Measurements from ENCODE around the gene ZBTB38. TPM values are rescaled to one million over a fixed set of nuclear protein-coding genes. Genes with fewer than 3 reads are reported as not detected.

Gene ZBTB38, protein sequence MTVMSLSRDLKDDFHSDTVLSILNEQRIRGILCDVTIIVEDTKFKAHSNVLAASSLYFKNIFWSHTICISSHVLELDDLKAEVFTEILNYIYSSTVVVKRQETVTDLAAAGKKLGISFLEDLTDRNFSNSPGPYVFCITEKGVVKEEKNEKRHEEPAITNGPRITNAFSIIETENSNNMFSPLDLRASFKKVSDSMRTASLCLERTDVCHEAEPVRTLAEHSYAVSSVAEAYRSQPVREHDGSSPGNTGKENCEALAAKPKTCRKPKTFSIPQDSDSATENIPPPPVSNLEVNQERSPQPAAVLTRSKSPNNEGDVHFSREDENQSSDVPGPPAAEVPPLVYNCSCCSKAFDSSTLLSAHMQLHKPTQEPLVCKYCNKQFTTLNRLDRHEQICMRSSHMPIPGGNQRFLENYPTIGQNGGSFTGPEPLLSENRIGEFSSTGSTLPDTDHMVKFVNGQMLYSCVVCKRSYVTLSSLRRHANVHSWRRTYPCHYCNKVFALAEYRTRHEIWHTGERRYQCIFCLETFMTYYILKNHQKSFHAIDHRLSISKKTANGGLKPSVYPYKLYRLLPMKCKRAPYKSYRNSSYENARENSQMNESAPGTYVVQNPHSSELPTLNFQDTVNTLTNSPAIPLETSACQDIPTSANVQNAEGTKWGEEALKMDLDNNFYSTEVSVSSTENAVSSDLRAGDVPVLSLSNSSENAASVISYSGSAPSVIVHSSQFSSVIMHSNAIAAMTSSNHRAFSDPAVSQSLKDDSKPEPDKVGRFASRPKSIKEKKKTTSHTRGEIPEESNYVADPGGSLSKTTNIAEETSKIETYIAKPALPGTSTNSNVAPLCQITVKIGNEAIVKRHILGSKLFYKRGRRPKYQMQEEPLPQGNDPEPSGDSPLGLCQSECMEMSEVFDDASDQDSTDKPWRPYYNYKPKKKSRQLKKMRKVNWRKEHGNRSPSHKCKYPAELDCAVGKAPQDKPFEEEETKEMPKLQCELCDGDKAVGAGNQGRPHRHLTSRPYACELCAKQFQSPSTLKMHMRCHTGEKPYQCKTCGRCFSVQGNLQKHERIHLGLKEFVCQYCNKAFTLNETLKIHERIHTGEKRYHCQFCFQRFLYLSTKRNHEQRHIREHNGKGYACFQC (N-terminal part only)
- total RNA-seq (2021) = 18.5 and 21.8 TPM in 2 replicates
- Bru-seq, nascent RNA = percentile 65 among the genes with signal in this experiment
- percentile 72 among the genes with signal in this experiment for BruChase-seq, experiment 1, labeled RNA remaining after a 2-hour chase
- BruChase-seq, experiment 2, labeled RNA remaining after a 6-hour chase = percentile 68 among the genes with signal in this experiment
- long read RNA-seq, partial matches to known transcripts = 3 of 15 reads
- long read RNA-seq, other reads (novel, unspliced or antisense) = 9 of 15 reads

DNA sequence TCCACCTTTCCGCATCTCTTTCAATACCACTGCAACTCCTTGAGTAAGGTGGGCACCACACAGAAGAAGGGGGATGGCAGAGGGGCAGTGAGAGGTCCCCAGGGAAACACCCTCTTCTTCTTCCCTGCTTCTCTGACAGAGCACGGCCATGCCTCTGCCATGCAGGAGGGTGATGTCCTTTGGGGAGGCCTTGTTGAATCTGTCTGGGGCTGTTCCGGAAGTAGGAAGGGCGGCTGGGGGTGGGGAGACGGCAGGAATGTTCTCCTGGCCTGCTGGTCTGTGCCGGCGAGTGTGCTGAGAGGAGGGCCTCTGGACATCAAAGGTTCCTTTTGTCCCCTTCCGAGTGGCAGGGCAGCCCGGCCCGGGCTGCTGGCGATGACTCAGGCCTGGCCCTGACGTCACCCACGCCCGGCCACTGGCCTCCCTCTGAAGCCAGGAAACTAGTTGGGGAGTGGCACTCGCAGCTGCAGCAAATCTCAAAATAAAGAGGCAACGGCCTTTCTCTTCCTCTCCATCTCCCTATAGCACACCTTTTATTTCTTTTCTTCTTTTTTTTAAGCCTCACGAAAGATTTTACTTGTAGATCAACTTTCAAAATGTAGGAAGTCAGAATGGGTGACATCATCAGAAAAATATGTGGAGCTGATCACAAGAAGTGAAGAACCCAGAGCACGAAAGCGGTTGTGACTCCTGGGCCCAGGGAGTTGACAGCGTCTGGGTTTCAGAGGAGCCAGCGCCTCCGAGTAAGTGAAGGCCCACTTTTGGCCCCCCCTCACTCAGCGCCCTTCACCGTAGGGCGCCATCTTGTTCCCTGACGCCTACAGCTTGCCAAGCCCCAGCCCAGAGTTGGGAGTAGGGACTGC, at the start of gene ZBTB38:
Gene ZBTB38, plus strand, starts transcription at position 443 of the 863 bp plus-strand sequence. CDS start 73,885 bp downstream, outside the sequence.
- peak within 1 kb of the TSS; percentile 68; the same call in 1 of the 2 replicates for H2AFZ ChIP-seq

DNA sequence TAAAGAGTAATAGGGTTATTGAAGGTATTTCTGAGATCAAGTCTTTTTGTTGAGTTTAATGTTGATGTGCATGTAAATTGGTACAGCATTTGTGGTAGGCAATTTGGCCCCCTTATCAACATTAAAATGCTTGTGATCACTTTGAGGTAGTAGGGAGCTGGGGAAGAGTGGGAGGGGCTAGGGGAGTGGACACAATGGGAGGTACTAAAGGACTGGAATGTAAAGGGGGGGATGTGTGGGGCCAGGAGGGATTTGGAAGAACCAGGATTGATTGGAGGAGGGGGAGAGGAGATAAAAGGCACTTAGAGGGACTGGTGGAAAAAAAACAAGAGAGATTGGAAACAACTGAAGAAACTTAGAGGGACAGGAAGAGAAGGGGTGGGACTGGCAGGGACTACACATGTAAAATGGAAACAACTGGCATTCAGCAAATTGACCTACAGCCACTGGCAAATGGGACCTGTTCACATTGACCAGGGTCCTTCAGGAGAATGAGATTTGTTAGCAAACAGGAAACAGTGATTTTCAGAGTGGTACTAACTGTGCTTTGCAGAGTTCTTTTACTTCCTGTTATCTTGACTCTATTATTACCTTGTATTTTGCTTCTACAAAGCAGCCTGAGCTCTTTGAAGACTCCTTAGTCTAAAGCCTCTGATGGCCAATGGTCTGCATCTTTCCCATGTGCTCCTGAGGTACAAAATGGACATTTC, 47.8 kb upstream of the ZBTB38 start:
- H4K20me1 ChIP-seq (ENCODE audit: insufficient read depth) = no peaks in the 10 kb centered on the region
- no TSS peak for BruUV-seq (replicated peaks)
- no peak overlapping the region for H2AFZ ChIP-seq
- intact Hi-C loops (cut with micrococcal nuclease; ENCODE audit: unreplicated experiment) = no loop called here
- ChIA-PET POLR2A (ENCODE audit: unreplicated experiment) (no interaction called here), CTCF (no interaction called here)
- H3K27me3 ChIP-seq (ENCODE audit: insufficient read depth, low read depth) = no peaks in the 10 kb centered on the region
- no peak for DNase-seq
- no peaks in the 10 kb centered on the region for H3F3A ChIP-seq (ENCODE audit: insufficient read depth, low read depth)
- H3K27ac ChIP-seq = no peak overlapping the region
- no peak overlapping the region for H3K4me2 ChIP-seq
- no peak overlapping the region for H3K4me3 ChIP-seq
- H3K79me2 ChIP-seq (ENCODE audit: low read depth) = no peaks in the 10 kb centered on the region
- TF ChIP-seq, protein P1, sequence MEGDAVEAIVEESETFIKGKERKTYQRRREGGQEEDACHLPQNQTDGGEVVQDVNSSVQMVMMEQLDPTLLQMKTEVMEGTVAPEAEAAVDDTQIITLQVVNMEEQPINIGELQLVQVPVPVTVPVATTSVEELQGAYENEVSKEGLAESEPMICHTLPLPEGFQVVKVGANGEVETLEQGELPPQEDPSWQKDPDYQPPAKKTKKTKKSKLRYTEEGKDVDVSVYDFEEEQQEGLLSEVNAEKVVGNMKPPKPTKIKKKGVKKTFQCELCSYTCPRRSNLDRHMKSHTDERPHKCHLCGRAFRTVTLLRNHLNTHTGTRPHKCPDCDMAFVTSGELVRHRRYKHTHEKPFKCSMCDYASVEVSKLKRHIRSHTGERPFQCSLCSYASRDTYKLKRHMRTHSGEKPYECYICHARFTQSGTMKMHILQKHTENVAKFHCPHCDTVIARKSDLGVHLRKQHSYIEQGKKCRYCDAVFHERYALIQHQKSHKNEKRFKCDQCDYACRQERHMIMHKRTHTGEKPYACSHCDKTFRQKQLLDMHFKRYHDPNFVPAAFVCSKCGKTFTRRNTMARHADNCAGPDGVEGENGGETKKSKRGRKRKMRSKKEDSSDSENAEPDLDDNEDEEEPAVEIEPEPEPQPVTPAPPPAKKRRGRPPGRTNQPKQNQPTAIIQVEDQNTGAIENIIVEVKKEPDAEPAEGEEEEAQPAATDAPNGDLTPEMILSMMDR (conservative IDR thresholded peaks at IDR 0.05) = no peak
- no peak for TF ChIP-seq EZH2 (IDR thresholded peaks at IDR 0.05; ENCODE audit: low read depth)
- H3K4me1 ChIP-seq (replicated peaks; ENCODE audit: insufficient read depth) = peaks cover 6% of the 10 kb centered on the region
- H3K9me3 ChIP-seq (ENCODE audit: insufficient read depth, low read depth) = no peaks in the 10 kb centered on the region; the same call in 1 of the 2 replicates
- H3K9me2 ChIP-seq (ENCODE audit: insufficient read depth) = no peaks in the 10 kb centered on the region
- no peaks in the 10 kb centered on the region for H3K36me3 ChIP-seq (ENCODE audit: low read depth)

More for the DNA sequence above, at the start of gene ZBTB38:
- H3K79me2 ChIP-seq (ENCODE audit: low read depth) = no peaks in the 10 kb centered on the region
- TF ChIP-seq, protein P1 (conservative IDR thresholded peaks at IDR 0.05) = no peak
- TF ChIP-seq EZH2 (IDR thresholded peaks at IDR 0.05; ENCODE audit: low read depth) = no peak
- H3K36me3 ChIP-seq (ENCODE audit: low read depth) = no peaks in the 10 kb centered on the region
- no peaks in the 10 kb centered on the region for H3K9me3 ChIP-seq (ENCODE audit: insufficient read depth, low read depth)
- H3K9me2 ChIP-seq (ENCODE audit: insufficient read depth) = no peaks in the 10 kb centered on the region
- DNase-seq = peak; percentile 88 to 96
- intact Hi-C loops (cut with micrococcal nuclease; ENCODE audit: unreplicated experiment) = loop anchor here (2.0 to 5.0 kb wide), 3 partner anchors 34 to 136 kb away; partner anchors contain the start of gene PXYLP1
- H3K4me1 ChIP-seq (replicated peaks; ENCODE audit: insufficient read depth) = peaks cover 38% of the 10 kb centered on the region
- TSS peak; percentile 67 for BruUV-seq (replicated peaks)
- ChIA-PET POLR2A (ENCODE audit: unreplicated experiment) (no interaction called here), CTCF (interaction anchor here (0.7 to 1.2 kb wide), 2 partner anchors 17 to 80 kb away, joined by 3 to 5 read pairs; no protein-coding TSS in a partner anchor)
- peak within 1 kb of the TSS; percentile 63 for H3K27ac ChIP-seq
- peaks cover 35% of the 10 kb centered on the region for H3F3A ChIP-seq (ENCODE audit: insufficient read depth, low read depth)
- H3K27me3 ChIP-seq (ENCODE audit: insufficient read depth, low read depth) = no peaks in the 10 kb centered on the region
- peak within 1 kb of the TSS; percentile 71 for H3K4me2 ChIP-seq
- no peak within 1 kb of the TSS; the same call in 1 of the 2 replicates for H3K4me3 ChIP-seq
- no peaks in the 10 kb centered on the region for H4K20me1 ChIP-seq (ENCODE audit: insufficient read depth)
